ENCODE measurements around the gene HMGN5.
A peak's percentile ranks its signal among the peaks of the same experiment; 100 is the strongest.

The HMGN5 gene

DNA sequence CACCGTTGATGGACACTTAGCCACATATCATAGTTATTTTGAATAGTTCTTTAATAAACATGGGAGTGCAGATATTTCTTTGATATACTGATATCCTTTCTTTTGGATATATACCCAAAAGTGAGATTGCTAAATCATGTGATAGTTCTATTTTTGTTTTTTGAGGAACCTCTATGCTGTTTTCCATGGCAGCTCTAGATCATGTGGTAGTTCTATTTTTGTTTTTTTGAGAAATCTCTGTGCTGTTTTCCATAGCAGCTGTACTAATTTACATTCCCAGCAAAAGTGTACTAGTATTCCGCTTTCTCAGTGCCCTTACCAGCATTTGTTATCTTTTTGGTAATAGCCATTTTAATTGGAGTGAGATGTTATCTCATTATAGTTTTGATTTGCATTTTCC is 3.8 kb upstream of the HMGN5 start:
- TF ChIP-seq, protein P1, sequence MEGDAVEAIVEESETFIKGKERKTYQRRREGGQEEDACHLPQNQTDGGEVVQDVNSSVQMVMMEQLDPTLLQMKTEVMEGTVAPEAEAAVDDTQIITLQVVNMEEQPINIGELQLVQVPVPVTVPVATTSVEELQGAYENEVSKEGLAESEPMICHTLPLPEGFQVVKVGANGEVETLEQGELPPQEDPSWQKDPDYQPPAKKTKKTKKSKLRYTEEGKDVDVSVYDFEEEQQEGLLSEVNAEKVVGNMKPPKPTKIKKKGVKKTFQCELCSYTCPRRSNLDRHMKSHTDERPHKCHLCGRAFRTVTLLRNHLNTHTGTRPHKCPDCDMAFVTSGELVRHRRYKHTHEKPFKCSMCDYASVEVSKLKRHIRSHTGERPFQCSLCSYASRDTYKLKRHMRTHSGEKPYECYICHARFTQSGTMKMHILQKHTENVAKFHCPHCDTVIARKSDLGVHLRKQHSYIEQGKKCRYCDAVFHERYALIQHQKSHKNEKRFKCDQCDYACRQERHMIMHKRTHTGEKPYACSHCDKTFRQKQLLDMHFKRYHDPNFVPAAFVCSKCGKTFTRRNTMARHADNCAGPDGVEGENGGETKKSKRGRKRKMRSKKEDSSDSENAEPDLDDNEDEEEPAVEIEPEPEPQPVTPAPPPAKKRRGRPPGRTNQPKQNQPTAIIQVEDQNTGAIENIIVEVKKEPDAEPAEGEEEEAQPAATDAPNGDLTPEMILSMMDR (IDR thresholded peaks at IDR 0.05; ENCODE audit: low read depth, low read length), result no peak
- no peaks in the 10 kb centered on the region for H3K4me1 ChIP-seq
- H3K4me3 ChIP-seq (ENCODE audit: low read depth, low read length), result no peak overlapping the region
- no peaks in the 10 kb centered on the region for H3K9me3 ChIP-seq
- no peaks in the 10 kb centered on the region for H3K27me3 ChIP-seq
- no peaks in the 10 kb centered on the region for H3K36me3 ChIP-seq
- DNase-seq, result no peak

DNA sequence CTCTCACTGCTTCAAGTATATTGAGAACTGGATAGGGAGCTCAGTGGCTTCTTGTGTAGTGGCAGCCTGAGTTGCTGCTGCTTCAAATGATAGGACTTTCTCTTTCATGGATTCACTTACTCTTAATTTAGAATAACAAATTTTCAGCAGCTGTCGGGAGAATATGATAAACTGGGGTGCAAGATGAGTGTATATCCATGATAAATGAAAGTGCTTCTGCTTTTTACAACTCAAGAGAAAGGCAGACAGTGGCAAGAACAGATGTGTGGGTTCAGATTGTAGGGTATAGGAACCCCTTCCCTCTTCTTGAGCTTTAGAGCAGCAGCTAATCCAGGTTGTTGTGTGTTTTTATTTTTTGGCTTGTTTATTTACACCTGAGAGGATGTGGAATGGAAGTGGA is 1.2 kb upstream of the HMGN5 start:
- no peaks in the 10 kb centered on the region for H3K36me3 ChIP-seq
- TF ChIP-seq, protein P1 (IDR thresholded peaks at IDR 0.05; ENCODE audit: low read depth, low read length), result no peak
- H3K9me3 ChIP-seq, result no peaks in the 10 kb centered on the region
- no peaks in the 10 kb centered on the region for H3K4me1 ChIP-seq
- no peak for DNase-seq
- peak overlapping the region; percentile 80 for H3K4me3 ChIP-seq (ENCODE audit: low read depth, low read length)
- H3K27me3 ChIP-seq, result no peaks in the 10 kb centered on the region

DNA sequence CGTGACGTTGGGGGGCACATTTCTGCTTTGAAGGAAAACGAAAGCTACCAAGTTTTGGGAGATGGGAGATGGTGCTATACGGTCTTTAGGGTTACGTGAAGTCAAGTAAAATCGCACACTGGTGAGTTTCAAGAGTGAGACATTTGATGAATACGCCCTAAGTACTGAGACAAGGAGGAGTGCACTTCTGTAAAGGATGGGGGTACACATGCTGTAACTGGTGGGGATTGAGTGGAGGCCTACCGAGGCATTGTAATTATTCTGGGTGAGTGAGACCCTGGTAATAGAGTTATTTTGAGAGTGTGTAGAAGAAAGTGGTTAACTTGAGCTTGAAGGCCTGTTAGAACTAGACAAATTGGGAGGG is 725 bp upstream of the HMGN5 start:
- Histone ChIP-seq H3K4me3 (ENCODE audit: low read depth, low read length) (peak overlapping the region; percentile 80), H3K36me3 (no peaks in the 10 kb centered on the region), H3K9me3 (no peaks in the 10 kb centered on the region), H3K4me1 (no peaks in the 10 kb centered on the region), H3K27me3 (no peaks in the 10 kb centered on the region)
- DNase-seq, result no peak
- TF ChIP-seq, protein P1 (IDR thresholded peaks at IDR 0.05; ENCODE audit: low read depth, low read length), result no peak

DNA sequence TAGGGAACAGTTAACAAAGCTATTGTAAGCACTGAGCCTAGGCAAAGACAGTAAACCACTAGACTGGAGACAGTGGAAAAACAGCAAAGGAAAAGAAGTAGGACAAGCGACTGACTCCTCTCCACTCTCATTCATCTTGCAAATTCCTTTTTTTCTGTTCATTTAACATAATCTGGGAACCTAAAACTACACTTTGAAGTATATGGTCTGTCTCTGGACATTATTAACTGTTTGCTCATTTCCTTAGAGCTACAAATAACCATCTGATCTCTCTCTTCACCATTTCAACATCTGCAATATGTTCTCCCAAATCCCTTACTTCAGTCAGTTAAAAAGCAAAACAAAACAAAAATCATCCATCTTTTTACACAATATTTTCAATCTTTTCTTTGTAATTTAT is 642 bp downstream of the HMGN5 start:
- no peaks in the 10 kb centered on the region for H3K27me3 ChIP-seq
- TF ChIP-seq, protein P1 (IDR thresholded peaks at IDR 0.05; ENCODE audit: low read depth, low read length), result no peak
- no peak for DNase-seq
- H3K9me3 ChIP-seq, result no peaks in the 10 kb centered on the region
- no peaks in the 10 kb centered on the region for H3K4me1 ChIP-seq
- no peaks in the 10 kb centered on the region for H3K36me3 ChIP-seq
- peak overlapping the region; percentile 80 for H3K4me3 ChIP-seq (ENCODE audit: low read depth, low read length)

DNA sequence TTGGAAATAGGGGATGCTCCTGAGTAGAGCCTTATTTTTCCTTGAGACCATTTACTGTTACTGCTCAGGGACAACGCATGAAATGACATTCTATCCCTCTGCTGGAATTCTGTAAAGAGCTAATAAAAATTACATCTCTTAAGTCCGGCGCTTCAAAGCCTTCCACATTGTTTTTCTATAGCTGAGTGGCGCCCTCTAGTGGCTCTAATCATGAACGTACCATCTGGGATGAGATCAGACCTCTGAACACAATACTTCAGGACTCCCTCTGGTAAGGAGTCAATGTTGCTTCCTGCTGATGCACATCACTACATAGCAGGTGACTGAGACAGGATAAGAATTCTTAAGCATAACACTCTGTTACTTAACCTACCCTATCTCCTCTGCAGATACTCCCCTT is 6.0 kb downstream of the HMGN5 start:
- no peak overlapping the region for H3K4me3 ChIP-seq (ENCODE audit: low read depth, low read length)
- peak; percentile 41 for DNase-seq

DNA sequence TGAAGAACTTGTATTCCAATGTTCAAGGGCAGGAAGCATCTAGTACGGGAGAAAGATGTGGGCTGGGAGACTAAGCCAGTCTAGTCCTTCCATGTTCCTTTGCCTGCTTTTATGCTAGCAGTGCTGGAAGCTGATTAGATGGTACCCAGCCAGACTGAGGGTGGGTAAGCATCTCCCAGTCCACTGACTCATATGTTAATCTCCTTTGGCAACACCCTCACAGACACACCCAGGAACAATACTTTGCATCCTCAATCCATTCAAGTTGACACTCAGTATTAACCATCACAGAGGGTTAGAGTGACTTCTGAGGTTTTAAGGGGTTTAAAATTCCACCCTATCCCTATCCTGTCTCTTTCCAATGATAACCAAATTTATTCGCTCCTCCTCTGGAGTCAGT is 6.5 kb downstream of the HMGN5 start:
- TF ChIP-seq, protein P1 (IDR thresholded peaks at IDR 0.05; ENCODE audit: low read depth, low read length), result no peak
- Histone ChIP-seq H3K4me1 (no peaks in the 10 kb centered on the region), H3K27me3 (no peaks in the 10 kb centered on the region), H3K9me3 (no peaks in the 10 kb centered on the region), H3K36me3 (no peaks in the 10 kb centered on the region), H3K4me3 (ENCODE audit: low read depth, low read length) (no peak overlapping the region)
- DNase-seq, result no peak

More for the DNA sequence above, 6.0 kb downstream of the HMGN5 start:
- no peaks in the 10 kb centered on the region for H3K27me3 ChIP-seq
- TF ChIP-seq, protein P1 (IDR thresholded peaks at IDR 0.05; ENCODE audit: low read depth, low read length), result peak; percentile 71
- H3K9me3 ChIP-seq, result no peaks in the 10 kb centered on the region
- no peaks in the 10 kb centered on the region for H3K4me1 ChIP-seq
- H3K36me3 ChIP-seq, result no peaks in the 10 kb centered on the region
